HepG2 (cell line): ENCODE data around the gene MCAT. TPM values are rescaled to one million over a fixed set of nuclear protein-coding genes. Genes with fewer than 3 reads are reported as not detected.

ENCODE experiments used
- ARID4A ChIP-seq: sonication (generic); formaldehyde crosslinking; IDR thresholded peaks from 2 replicates; pipeline ENCODE4 v1.5.0; 2020; ENCODE audit warnings: mild to moderate bottlenecking, missing genetic modification reagents, borderline replicate concordance
- BRCA1 ChIP-seq: sonication (generic); formaldehyde crosslinking; IDR thresholded peaks from 2 replicates; pipeline ENCODE4 v1.4.0; 2020; ENCODE audit warnings: missing genetic modification reagents
- CBFB ChIP-seq: sonication (generic); formaldehyde crosslinking; IDR thresholded peaks from 2 replicates; pipeline ENCODE4 v1.4.0; 2020; ENCODE audit warnings: missing genetic modification reagents
- CC2D1A ChIP-seq: sonication (generic); formaldehyde crosslinking; IDR thresholded peaks from 2 replicates; pipeline ENCODE4 v1.8.1; 2023; ENCODE audit warnings: mild to moderate bottlenecking, missing genetic modification reagents
- EZH2 ChIP-seq: conservative IDR thresholded peaks from 2 replicates; pipeline ENCODE4 v1.6.1; 2012; ENCODE audit warnings: mild to moderate bottlenecking, low read depth, low read length, moderate library complexity
- FLYWCH1 ChIP-seq: sonication (generic); formaldehyde crosslinking; IDR thresholded peaks from 2 replicates; pipeline ENCODE4 v1.8.1; 2023; ENCODE audit warnings: mild to moderate bottlenecking, missing genetic modification reagents
- HOMEZ ChIP-seq: IDR thresholded peaks from 2 replicates; pipeline ENCODE4 v1.6.1; 2016; ENCODE audit warnings: low read depth
- IRF1 ChIP-seq: sonication (generic); formaldehyde crosslinking; IDR thresholded peaks from 2 replicates; pipeline ENCODE4 v1.4.0; 2020; ENCODE audit warnings: low read depth, mild to moderate bottlenecking, missing genetic modification reagents
- JARID2 ChIP-seq: sonication (generic); formaldehyde crosslinking; IDR thresholded peaks from 2 replicates; pipeline ENCODE4 v1.8.1; 2023; ENCODE audit warnings: missing genetic modification reagents, inconsistent platforms; ENCODE audit not compliant: insufficient replicate concordance
- KLF11 ChIP-seq: IDR thresholded peaks from 2 replicates; pipeline ENCODE4 v1.6.1; 2016; ENCODE audit warnings: missing compliant biosample characterization
- KLF15 ChIP-seq: sonication (generic); formaldehyde crosslinking; IDR thresholded peaks from 2 replicates; pipeline ENCODE4 v1.8.1; 2023; ENCODE audit warnings: borderline replicate concordance, mild to moderate bottlenecking, inconsistent platforms, missing genetic modification reagents, mixed read lengths
- MEF2D ChIP-seq: sonication (generic); formaldehyde crosslinking; IDR thresholded peaks from 2 replicates; pipeline ENCODE4 v1.5.1; 2020; ENCODE audit warnings: mild to moderate bottlenecking, missing genetic modification reagents
- NR1H2 ChIP-seq: sonication (generic); formaldehyde crosslinking; IDR thresholded peaks from 2 replicates; pipeline ENCODE4 v1.8.1; 2022; ENCODE audit warnings: low read depth, missing genetic modification reagents, borderline replicate concordance
- POGZ ChIP-seq: sonication (generic); formaldehyde crosslinking; IDR thresholded peaks from 2 replicates; pipeline ENCODE4 v1.4.0; 2020; ENCODE audit warnings: mild to moderate bottlenecking, missing genetic modification reagents
- SRF ChIP-seq: IDR thresholded peaks from 2 replicates; pipeline ENCODE4 v1.6.1; 2011; ENCODE audit warnings: mild to moderate bottlenecking, low read depth, low read length, moderate library complexity
- TSC22D2 ChIP-seq: sonication (generic); formaldehyde crosslinking; IDR thresholded peaks from 2 replicates; pipeline ENCODE4 v1.5.1; 2020; ENCODE audit warnings: missing genetic modification reagents, mild to moderate bottlenecking, borderline replicate concordance
- ZFP36L1 ChIP-seq: sonication (generic); formaldehyde crosslinking; IDR thresholded peaks from 2 replicates; pipeline ENCODE4 v1.8.0; 2022; ENCODE audit warnings: mild to moderate bottlenecking, missing genetic modification reagents, moderate library complexity
- ZNF121 ChIP-seq: sonication (generic); formaldehyde crosslinking; IDR thresholded peaks from 2 replicates; pipeline ENCODE4 v1.5.0; 2020; ENCODE audit warnings: mild to moderate bottlenecking, missing genetic modification reagents
- ZNF337 ChIP-seq: sonication (generic); formaldehyde crosslinking; IDR thresholded peaks from 2 replicates; pipeline ENCODE4 v1.5.1; 2020; ENCODE audit warnings: missing genetic modification reagents, low read depth, mild to moderate bottlenecking, borderline replicate concordance
- ZNF382 ChIP-seq: sonication (generic); formaldehyde crosslinking; IDR thresholded peaks from 2 replicates; pipeline ENCODE4 v1.5.0; 2020; ENCODE audit warnings: missing genetic modification reagents, mild to moderate bottlenecking, borderline replicate concordance
- ZNF441 ChIP-seq: sonication (generic); formaldehyde crosslinking; IDR thresholded peaks from 2 replicates; pipeline ENCODE4 v1.7.0; 2021; ENCODE audit warnings: missing genetic modification reagents, borderline replicate concordance
- ZNF781 ChIP-seq: sonication (generic); formaldehyde crosslinking; IDR thresholded peaks from 2 replicates; pipeline ENCODE4 v1.5.1; 2020; ENCODE audit warnings: borderline replicate concordance, mild to moderate bottlenecking, missing genetic modification reagents; ENCODE audit errors: not compliant biosample characterization
- ZNF841 ChIP-seq: sonication (generic); formaldehyde crosslinking; IDR thresholded peaks from 2 replicates; pipeline ENCODE4 v1.8.1; 2023; ENCODE audit warnings: missing genetic modification reagents, borderline replicate concordance
- ZZZ3 ChIP-seq: sonication (generic); formaldehyde crosslinking; IDR thresholded peaks from 2 replicates; pipeline ENCODE4 v1.4.0; 2020; ENCODE audit warnings: missing genetic modification reagents, mild to moderate bottlenecking, borderline replicate concordance
- polyA plus RNA-seq, 8 experiments: library from polyadenylated mRNA; depleted of rRNA in 3 of 8; stranded (reverse) in 7 of 8; unstranded in 1 of 8; fragments of >200 nt; fragmentation: Illumina TruSeq in 4 of 8; extraction: Trizol in 4 of 8; gene quantifications; 2 replicates each; pipeline versions ENCODE4 v1.2.1 to v1.2.3, GENCODE V29; 2011 to 2016; ENCODE audit warnings: low read depth in 4 of 8, missing spikeins in 1 of 8, mixed read lengths in 1 of 8; ENCODE audit not compliant: insufficient read depth in 1 of 8
- total RNA-seq, 5 experiments: library from RNA; depleted of rRNA; stranded (reverse); fragments of >200 nt; fragmentation: Illumina TruSeq; extraction: Trizol; gene quantifications; 2 replicates each; pipeline ENCODE4 v1.2.3, GENCODE V29; 2016; ENCODE audit warnings: low read depth in 1 of 5

MCAT gene
- total and polyA plus RNA-seq, 2 of the 13 experiments (the other 11 are each of a cell fraction or from before 2014, with no cell fraction given) = 9.3 to 16.7 TPM

GRCh38 chr22:43142880-43143562 is at the start of gene MCAT (continued):
- TF ChIP-seq ZNF382 (CRISPR knock-in tag) = no peak
- TF ChIP-seq IRF1 = no peak
- TF ChIP-seq ZNF337 (CRISPR knock-in tag) = no peak
- no peak for TF ChIP-seq ZNF441 (CRISPR knock-in tag)
- TF ChIP-seq BRCA1 (CRISPR knock-in tag) = no peak
- TF ChIP-seq KLF11 (CRISPR knock-in tag) = peak; percentile 92
- TF ChIP-seq TSC22D2 (CRISPR knock-in tag) = peak; percentile 81; the same call in 1 of the 2 replicates
- no peak for TF ChIP-seq SRF
- TF ChIP-seq KLF15 (CRISPR knock-in tag) = no peak
- TF ChIP-seq CC2D1A (CRISPR knock-in tag) = no peak
- TF ChIP-seq ZNF781 = peak; percentile 26
- peak; percentile 95 for TF ChIP-seq POGZ (CRISPR knock-in tag)
- TF ChIP-seq ZNF841 = no peak
- 0 out of 2 replicates have a peak, but pooled peaks have one; percentile 37 for TF ChIP-seq ZFP36L1
- no peak for TF ChIP-seq HOMEZ (CRISPR knock-in tag)
- TF ChIP-seq ZZZ3 (CRISPR knock-in tag) = peak; percentile 82; the same call in 1 of the 2 replicates
- peak; percentile 83 for TF ChIP-seq ZNF121 (CRISPR knock-in tag)
- peak; percentile 71; the same call in 1 of the 2 replicates for TF ChIP-seq MEF2D (CRISPR knock-in tag)
- peak; percentile 70; the same call in 1 of the 2 replicates for TF ChIP-seq CBFB (CRISPR knock-in tag)
- TF ChIP-seq NR1H2 (CRISPR knock-in tag) = no peak
- TF ChIP-seq ARID4A (CRISPR knock-in tag) = peak; percentile 99
- TF ChIP-seq FLYWCH1 (CRISPR knock-in tag) = 0 out of 2 replicates have a peak, but pooled peaks have one; percentile 30
- TF ChIP-seq EZH2 = no peak
- TF ChIP-seq JARID2 (CRISPR knock-in tag) = no peak
